Stimulated activated CD4-positive, alpha-beta T cell treated with anti-CD3 and anti-CD28 coated beads, Interleukin-12 subunit alpha, Interleukin-12 subunit beta, amount 100 ng/mL, for 24 hours (primary cell): ENCODE data around the gene ASB7.

Experiments
- DNase-seq, 2 experiments: peaks; one replicate each; pipeline ENCODE4 v3.0.0-alpha.2; 2020; ENCODE audit warnings: low read depth in 2 of 2

The ASB7 gene

GRCh38 chr15:100686021-100686724, 83.8 kb downstream of the ASB7 start:
- DNase-seq, result no peak

- no peak for DNase-seq
Measured at GRCh38 chr15:100686725-100687473, 84.5 kb downstream of the ASB7 start.

GRCh38 chr15:100687582-100688141, 85.3 kb downstream of the ASB7 start:
- no peak for DNase-seq

- no peak for DNase-seq
Measured at GRCh38 chr15:100688549-100689120, 86.2 kb downstream of the ASB7 start.

- no peak for DNase-seq
Measured at GRCh38 chr15:100689131-100689899, 86.9 kb downstream of the ASB7 start.

- no peak for DNase-seq
Measured at GRCh38 chr15:100690032-100690794, 87.8 kb downstream of the ASB7 start.

GRCh38 chr15:100690795-100691158, 88.4 kb downstream of the ASB7 start:
- no peak for DNase-seq

- DNase-seq, result no peak
Measured at GRCh38 chr15:100691321-100691720, 88.9 kb downstream of the ASB7 start.

GRCh38 chr15:100692246-100692645, 89.9 kb downstream of the ASB7 start:
- no peak for DNase-seq

- no peak for DNase-seq
Measured at GRCh38 chr15:100692671-100693070, 90.3 kb downstream of the ASB7 start.

- no peak for DNase-seq
Measured at GRCh38 chr15:100693451-100693850, 91.1 kb downstream of the ASB7 start.

- DNase-seq, result no peak
Measured at GRCh38 chr15:100694381-100695021, 92.1 kb downstream of the ASB7 start.

- no peak for DNase-seq
Measured at GRCh38 chr15:100695048-100695447, 92.7 kb downstream of the ASB7 start.

GRCh38 chr15:100696452-100696851, 94.1 kb downstream of the ASB7 start:
- no peak for DNase-seq
